Gastrocnemius medialis (tissue), 4 donors: ENCODE data around the gene SEMA3C.

Source experiments
- POLR2A ChIP-seq, 2 donors: fragments of 450-650 bp; IDR thresholded peaks; one replicate each; pipeline ENCODE4 v1.6.1; 2017; ENCODE audit warnings: antibody characterized with exemption in 2 of 2, mild to moderate bottlenecking in 2 of 2, moderate library complexity in 2 of 2
- TF ChIP-seq, protein P1 (sequence below), 5 experiments: fragments of 450-650 bp in 3 of 5; fragments of 200-600 bp in 2 of 5; sonication (generic) in 2 of 5; IDR thresholded peaks in 4 of 5; conservative IDR thresholded peaks in 1 of 5; 1 replicate in 4 of 5; 2 replicates in 1 of 5; pipeline ENCODE4 v1.5.1; 2016 to 2019; ENCODE audit warnings: antibody characterized with exemption in 5 of 5, mild to moderate bottlenecking in 3 of 5, moderate library complexity in 3 of 5

DNA sequence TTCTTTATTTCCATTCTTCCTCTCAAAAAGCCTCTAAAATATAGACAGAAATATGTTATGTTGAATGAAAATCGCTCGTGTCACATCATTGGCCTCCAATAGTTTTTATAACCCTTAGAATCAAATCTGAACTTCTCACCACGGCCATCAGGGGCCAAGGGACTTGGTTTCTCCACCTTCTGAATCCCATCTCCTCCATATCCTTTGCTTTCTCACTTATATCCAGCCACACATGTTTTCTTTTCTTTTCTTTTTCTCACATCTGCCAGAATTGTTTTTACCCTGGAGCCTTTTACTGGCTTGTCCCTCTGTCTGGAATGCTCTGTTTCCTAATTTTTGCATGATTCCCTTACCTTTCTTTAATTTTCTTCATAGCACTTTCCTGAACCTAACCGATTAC is 184.8 kb downstream of the SEMA3C start:
- TF ChIP-seq, protein P1, sequence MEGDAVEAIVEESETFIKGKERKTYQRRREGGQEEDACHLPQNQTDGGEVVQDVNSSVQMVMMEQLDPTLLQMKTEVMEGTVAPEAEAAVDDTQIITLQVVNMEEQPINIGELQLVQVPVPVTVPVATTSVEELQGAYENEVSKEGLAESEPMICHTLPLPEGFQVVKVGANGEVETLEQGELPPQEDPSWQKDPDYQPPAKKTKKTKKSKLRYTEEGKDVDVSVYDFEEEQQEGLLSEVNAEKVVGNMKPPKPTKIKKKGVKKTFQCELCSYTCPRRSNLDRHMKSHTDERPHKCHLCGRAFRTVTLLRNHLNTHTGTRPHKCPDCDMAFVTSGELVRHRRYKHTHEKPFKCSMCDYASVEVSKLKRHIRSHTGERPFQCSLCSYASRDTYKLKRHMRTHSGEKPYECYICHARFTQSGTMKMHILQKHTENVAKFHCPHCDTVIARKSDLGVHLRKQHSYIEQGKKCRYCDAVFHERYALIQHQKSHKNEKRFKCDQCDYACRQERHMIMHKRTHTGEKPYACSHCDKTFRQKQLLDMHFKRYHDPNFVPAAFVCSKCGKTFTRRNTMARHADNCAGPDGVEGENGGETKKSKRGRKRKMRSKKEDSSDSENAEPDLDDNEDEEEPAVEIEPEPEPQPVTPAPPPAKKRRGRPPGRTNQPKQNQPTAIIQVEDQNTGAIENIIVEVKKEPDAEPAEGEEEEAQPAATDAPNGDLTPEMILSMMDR (IDR thresholded peaks at IDR 0.05 in 4 of 5, conservative IDR thresholded peaks at IDR 0.05 in 1 of 5), result no peak
- no peak for TF ChIP-seq POLR2A (IDR thresholded peaks at IDR 0.05)
